HEK293 (cell line): ENCODE measurements around the gene LPGAT1.

ENCODE experiments used
- PRDM6 ChIP-seq: fragments of 450-650 bp; formaldehyde crosslinking; IDR thresholded peaks from 2 replicates; pipeline ENCODE4 v1.5.1; 2017; ENCODE audit warnings: missing biosample characterization, missing genetic modification characterization
- ZBTB1 ChIP-seq: fragments of 450-650 bp; formaldehyde crosslinking; IDR thresholded peaks from 2 replicates; pipeline ENCODE4 v1.5.1; 2016; ENCODE audit warnings: missing biosample characterization, missing genetic modification characterization
- ZNF274 ChIP-seq, 2 experiments: fragments of 200-500 bp in 1 of 2; fragments of 450-650 bp in 1 of 2; sonication (Bioruptor generic) in 1 of 2; formaldehyde crosslinking in 1 of 2; IDR thresholded peaks; 2 replicates each; pipeline versions ENCODE4 v1.5.1 to v1.6.1; 2014 to 2016; ENCODE audit warnings: borderline replicate concordance in 1 of 2, inconsistent platforms in 1 of 2, low read length in 1 of 2, missing biosample characterization in 1 of 2, missing genetic modification characterization in 1 of 2
- ZNF391 ChIP-seq: fragments of 450-650 bp; formaldehyde crosslinking; IDR thresholded peaks from 2 replicates; pipeline ENCODE4 v1.5.1; 2016; ENCODE audit warnings: low read depth, missing biosample characterization, missing genetic modification characterization, borderline replicate concordance
- ZNF488 ChIP-seq: fragments of 450-650 bp; formaldehyde crosslinking; IDR thresholded peaks from 2 replicates; pipeline ENCODE4 v1.5.1; 2016; ENCODE audit warnings: missing biosample characterization, missing genetic modification characterization
- ZNF548 ChIP-seq: fragments of 450-650 bp; formaldehyde crosslinking; IDR thresholded peaks from 2 replicates; pipeline ENCODE4 v1.5.1; 2016; ENCODE audit warnings: missing biosample characterization, missing genetic modification characterization
- TF ChIP-seq, protein P1 (sequence below): fragments of 450-650 bp; formaldehyde crosslinking; IDR thresholded peaks from 2 replicates; pipeline ENCODE4 v1.5.1; 2016; ENCODE audit warnings: missing biosample characterization, missing genetic modification characterization

DNA sequence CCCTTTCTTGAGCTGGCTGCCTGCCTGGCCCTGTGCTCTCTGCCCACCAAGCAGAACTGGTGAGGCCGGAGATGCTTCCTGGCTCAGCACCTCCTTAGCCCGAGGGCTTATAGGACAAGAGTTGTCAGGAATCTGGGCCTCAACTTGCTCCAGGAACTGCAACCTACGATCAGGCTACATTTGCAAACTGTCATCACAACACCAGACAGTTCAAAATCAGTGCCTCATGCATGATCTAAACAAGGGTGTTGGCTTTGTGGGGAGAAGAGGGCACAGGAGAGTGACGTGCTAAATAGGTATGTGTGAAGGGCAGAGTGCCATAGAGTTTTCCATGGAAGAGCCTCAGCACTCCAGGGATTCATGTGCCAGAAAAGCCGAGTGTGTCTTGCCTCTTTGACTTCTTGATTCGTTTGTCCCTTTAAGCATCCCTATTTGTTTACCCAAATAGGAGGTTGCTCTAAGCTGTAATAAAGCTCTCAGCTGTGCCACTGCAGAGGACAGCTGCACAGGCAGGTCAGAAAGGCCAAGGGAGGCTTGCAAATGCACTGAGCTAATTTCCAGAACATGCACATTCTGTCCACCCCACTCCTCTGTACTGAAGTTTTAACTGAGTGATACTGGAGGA, 125.0 kb downstream of the LPGAT1 start:
- no peak for TF ChIP-seq ZBTB1
- TF ChIP-seq, protein P1, sequence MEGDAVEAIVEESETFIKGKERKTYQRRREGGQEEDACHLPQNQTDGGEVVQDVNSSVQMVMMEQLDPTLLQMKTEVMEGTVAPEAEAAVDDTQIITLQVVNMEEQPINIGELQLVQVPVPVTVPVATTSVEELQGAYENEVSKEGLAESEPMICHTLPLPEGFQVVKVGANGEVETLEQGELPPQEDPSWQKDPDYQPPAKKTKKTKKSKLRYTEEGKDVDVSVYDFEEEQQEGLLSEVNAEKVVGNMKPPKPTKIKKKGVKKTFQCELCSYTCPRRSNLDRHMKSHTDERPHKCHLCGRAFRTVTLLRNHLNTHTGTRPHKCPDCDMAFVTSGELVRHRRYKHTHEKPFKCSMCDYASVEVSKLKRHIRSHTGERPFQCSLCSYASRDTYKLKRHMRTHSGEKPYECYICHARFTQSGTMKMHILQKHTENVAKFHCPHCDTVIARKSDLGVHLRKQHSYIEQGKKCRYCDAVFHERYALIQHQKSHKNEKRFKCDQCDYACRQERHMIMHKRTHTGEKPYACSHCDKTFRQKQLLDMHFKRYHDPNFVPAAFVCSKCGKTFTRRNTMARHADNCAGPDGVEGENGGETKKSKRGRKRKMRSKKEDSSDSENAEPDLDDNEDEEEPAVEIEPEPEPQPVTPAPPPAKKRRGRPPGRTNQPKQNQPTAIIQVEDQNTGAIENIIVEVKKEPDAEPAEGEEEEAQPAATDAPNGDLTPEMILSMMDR (tag by site-specific recombination): no peak
- no peak for TF ChIP-seq ZNF488 (tag by site-specific recombination)
- TF ChIP-seq ZNF391 (tag by site-specific recombination): no peak
- TF ChIP-seq ZNF548 (tag by site-specific recombination): no peak
- no peak for TF ChIP-seq ZNF274 (IDR thresholded peaks at IDR 0.05; ENCODE audit: low read length)
- TF ChIP-seq ZNF274 (tag by site-specific recombination; IDR thresholded peaks at IDR 0.05; ENCODE audit: borderline replicate concordance): no peak
- TF ChIP-seq PRDM6 (tag by site-specific recombination): no peak
